GM23338 (cell line): ENCODE results near the gene MPIG6B. TPM values are rescaled to one million over a fixed set of nuclear protein-coding genes. Genes with fewer than 3 reads are reported as not detected.

Experiments
- ATAC-seq: fragments of 200-7000 bp; cut with Tn5 transposase; 3 replicates; pipeline ENCODE4 v1.9.1; 2020
- DNase-seq: peaks from one replicate; pipeline ENCODE4 v3.0.0-alpha.2; 2015; ENCODE audit warnings: low spot score
- H2AFZ ChIP-seq: fragments of 200-600 bp; sonication (generic); 2 replicates; pipeline ENCODE4 v1.8.0; 2016; ENCODE audit warnings: antibody characterized with exemption, mild to moderate bottlenecking, moderate library complexity
- H3F3A ChIP-seq: fragments of 200-600 bp; sonication (generic); replicated peaks from 2 replicates; pipeline ENCODE4 v1.8.0; 2017; ENCODE audit warnings: antibody characterized with exemption, mixed run types, low read depth
- H3K27ac ChIP-seq: fragments of 200-600 bp; sonication (generic); 2 replicates; pipeline ENCODE4 v1.6.1; 2016; ENCODE audit warnings: low read depth
- H3K27me3 ChIP-seq: fragments of 200-600 bp; sonication (generic); 2 replicates; pipeline ENCODE4 v1.8.0; 2016; ENCODE audit warnings: mild to moderate bottlenecking, mixed run types, moderate library complexity; ENCODE audit not compliant: insufficient read depth
- H3K36me3 ChIP-seq: fragments of 200-600 bp; sonication (generic); 2 replicates; pipeline ENCODE4 v1.8.0; 2016; ENCODE audit warnings: mild to moderate bottlenecking; ENCODE audit not compliant: insufficient read depth
- H3K4me1 ChIP-seq: fragments of 200-600 bp; sonication (generic); 2 replicates; pipeline ENCODE4 v1.8.0; 2016; ENCODE audit warnings: mild to moderate bottlenecking, moderate library complexity; ENCODE audit not compliant: insufficient read depth
- H3K4me2 ChIP-seq: fragments of 200-600 bp; sonication (generic); 2 replicates; pipeline ENCODE4 v1.7.1; 2017; ENCODE audit warnings: mixed run types
- H3K4me3 ChIP-seq: fragments of 200-600 bp; sonication (generic); 2 replicates; pipeline ENCODE4 v1.6.1; 2016; ENCODE audit warnings: mixed run types
- H3K79me2 ChIP-seq: fragments of 200-600 bp; sonication (generic); replicated peaks from 2 replicates; pipeline ENCODE4 v1.8.0; 2017; ENCODE audit warnings: mild to moderate bottlenecking; ENCODE audit not compliant: insufficient read depth
- H3K9me2 ChIP-seq: fragments of 200-600 bp; sonication (generic); 2 replicates; pipeline ENCODE4 v1.8.0; 2017; ENCODE audit not compliant: insufficient read depth
- H4K20me1 ChIP-seq: fragments of 200-600 bp; sonication (generic); replicated peaks from 2 replicates; pipeline ENCODE4 v1.8.0; 2017; ENCODE audit warnings: mild to moderate bottlenecking; ENCODE audit not compliant: insufficient read depth
- H3K27ac Mint-ChIP-seq: 2 replicates; pipeline ENCODE4 v1.8.0; 2020; ENCODE audit warnings: inconsistent platforms, mild to moderate bottlenecking, moderate library complexity, mixed read lengths
- H3K27me3 Mint-ChIP-seq: 3 replicates; pipeline ENCODE4 v1.8.0; 2022; ENCODE audit warnings: low read depth, mild to moderate bottlenecking, moderate library complexity, mixed read lengths, inconsistent platforms; ENCODE audit not compliant: insufficient read depth, poor library complexity
- H3K36me3 Mint-ChIP-seq: 3 replicates; pipeline ENCODE4 v1.8.0; 2021; ENCODE audit warnings: low read depth, mild to moderate bottlenecking, inconsistent platforms, moderate library complexity, mixed read lengths
- H3K4me1 Mint-ChIP-seq: 3 replicates; pipeline ENCODE4 v1.8.0; 2020; ENCODE audit warnings: mild to moderate bottlenecking, inconsistent platforms, mixed read lengths
- H3K4me3 Mint-ChIP-seq: 3 replicates; pipeline ENCODE4 v1.8.0; 2021; ENCODE audit warnings: moderate library complexity, mild to moderate bottlenecking, inconsistent platforms, mixed read lengths
- H3K9me3 Mint-ChIP-seq: 3 replicates; pipeline ENCODE4 v1.8.0; 2020; ENCODE audit warnings: moderate library complexity, mild to moderate bottlenecking, inconsistent platforms, mixed read lengths
- CREB1 ChIP-seq: fragments of 250-450 bp; sonication (Bioruptor Pico); IDR thresholded peaks from 2 replicates; pipeline ENCODE4 v1.5.0; 2020; ENCODE audit warnings: low read depth, mild to moderate bottlenecking, moderate library complexity
- EZH2 ChIP-seq: fragments of 200-600 bp; sonication (generic); IDR thresholded peaks from one replicate; pipeline ENCODE4 v1.8.0; 2017; ENCODE audit warnings: antibody characterized with exemption, mild to moderate bottlenecking, low read depth; ENCODE audit not compliant: unreplicated experiment
- EZH2phosphoT487 ChIP-seq: fragments of 200-600 bp; sonication (generic); IDR thresholded peaks from one replicate; pipeline ENCODE4 v1.8.1; 2018; ENCODE audit warnings: antibody characterized with exemption; ENCODE audit not compliant: unreplicated experiment
- JUNB ChIP-seq: IDR thresholded peaks from one replicate; pipeline ENCODE4 v1.6.1; 2016; ENCODE audit warnings: antibody characterized with exemption; ENCODE audit not compliant: unreplicated experiment
- NANOG ChIP-seq: IDR thresholded peaks from 2 replicates; pipeline ENCODE4 v1.6.1; 2016; ENCODE audit warnings: antibody characterized with exemption, borderline replicate concordance
- STAT1 ChIP-seq: IDR thresholded peaks from one replicate; pipeline ENCODE4 v1.6.1; 2016; ENCODE audit warnings: antibody characterized with exemption; ENCODE audit not compliant: unreplicated experiment
- ZNF114 ChIP-seq: fragments of 250-450 bp; sonication (Bioruptor Pico); IDR thresholded peaks from 2 replicates; pipeline ENCODE4 v1.5.0; 2020; ENCODE audit warnings: mild to moderate bottlenecking, moderate library complexity
- ZNF331 ChIP-seq: fragments of 250-450 bp; sonication (Bioruptor Pico); IDR thresholded peaks from 2 replicates; pipeline ENCODE4 v1.5.0; 2020; ENCODE audit warnings: low read depth, mild to moderate bottlenecking, moderate library complexity
- polyA plus RNA-seq: library from polyadenylated mRNA; unstranded; fragments of >200 nt; fragmentation: Nextera tagmentation; extraction: Ambion mirVana; gene quantifications from 2 replicates; pipeline ENCODE4 v1.2.1, GENCODE V29; 2016
- total RNA-seq: library from RNA; depleted of rRNA; stranded (reverse); fragments of >200 nt; shearing (Covaris generic); gene quantifications from 2 replicates; pipeline ENCODE4 v1.2.3, GENCODE V29; 2014
- TF ChIP-seq, protein P1 (sequence below): IDR thresholded peaks from one replicate; pipeline ENCODE4 v1.6.1; 2018; ENCODE audit warnings: antibody characterized with exemption; ENCODE audit not compliant: unreplicated experiment
- TF ChIP-seq, protein P2 (sequence below): fragments of 250-450 bp; sonication (Bioruptor Pico); IDR thresholded peaks from 2 replicates; pipeline ENCODE4 v1.5.0; 2020; ENCODE audit warnings: mild to moderate bottlenecking, moderate library complexity
- TF ChIP-seq, protein P3 (sequence below), 2 experiments: fragments of 200-600 bp in 1 of 2; sonication (generic) in 1 of 2; conservative IDR thresholded peaks; 2 replicates each; pipeline versions ENCODE4 v1.5.1 to v1.6.1; 2016 to 2017; ENCODE audit warnings: antibody characterized with exemption in 2 of 2, low read depth in 2 of 2, mild to moderate bottlenecking in 2 of 2, moderate library complexity in 1 of 2

MPIG6B gene
- total and polyA plus RNA-seq, 2 experiments from 2014 or later, result 0.13 TPM; not detected in 1

DNA sequence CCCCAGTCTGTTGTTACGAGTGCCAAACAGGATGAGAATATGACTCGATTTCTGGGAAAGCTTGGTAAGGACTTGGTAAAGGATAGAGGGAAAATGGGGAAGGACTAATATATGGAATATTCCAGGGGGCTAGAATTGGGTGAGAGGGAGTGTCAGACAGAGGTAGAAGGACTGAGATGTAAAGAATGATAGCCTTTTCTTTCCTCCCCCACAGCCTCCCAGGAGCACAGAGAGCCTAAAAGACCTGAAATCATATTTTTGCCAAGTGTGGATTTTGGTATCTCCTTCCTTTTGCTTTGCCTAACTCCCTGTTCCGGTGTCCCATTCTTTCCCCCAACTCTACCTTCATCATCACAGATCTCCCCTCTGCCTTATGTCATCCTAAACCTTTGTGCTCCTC, 19.7 kb downstream of the MPIG6B start:
- H4K20me1 ChIP-seq, result no peaks in the 10 kb centered on the region
- no peak overlapping the region for H3K27ac ChIP-seq
- Mint-ChIP-seq H3K4me3 (no peak overlapping the region), H3K4me1 (peaks cover 32% of the 10 kb centered on the region), H3K36me3 (peaks cover 24% of the 10 kb centered on the region), H3K27me3 (peaks cover 16% of the 10 kb centered on the region), H3K9me3 (no peaks in the 10 kb centered on the region; the same call in 2 of the 3 replicates), H3K27ac (no peak overlapping the region)
- TF ChIP-seq EZH2phosphoT487, result no peak
- TF ChIP-seq EZH2, result no peak
- no peak for TF ChIP-seq ZNF331 (CRISPR knock-in tag)
- TF ChIP-seq, protein P1, sequence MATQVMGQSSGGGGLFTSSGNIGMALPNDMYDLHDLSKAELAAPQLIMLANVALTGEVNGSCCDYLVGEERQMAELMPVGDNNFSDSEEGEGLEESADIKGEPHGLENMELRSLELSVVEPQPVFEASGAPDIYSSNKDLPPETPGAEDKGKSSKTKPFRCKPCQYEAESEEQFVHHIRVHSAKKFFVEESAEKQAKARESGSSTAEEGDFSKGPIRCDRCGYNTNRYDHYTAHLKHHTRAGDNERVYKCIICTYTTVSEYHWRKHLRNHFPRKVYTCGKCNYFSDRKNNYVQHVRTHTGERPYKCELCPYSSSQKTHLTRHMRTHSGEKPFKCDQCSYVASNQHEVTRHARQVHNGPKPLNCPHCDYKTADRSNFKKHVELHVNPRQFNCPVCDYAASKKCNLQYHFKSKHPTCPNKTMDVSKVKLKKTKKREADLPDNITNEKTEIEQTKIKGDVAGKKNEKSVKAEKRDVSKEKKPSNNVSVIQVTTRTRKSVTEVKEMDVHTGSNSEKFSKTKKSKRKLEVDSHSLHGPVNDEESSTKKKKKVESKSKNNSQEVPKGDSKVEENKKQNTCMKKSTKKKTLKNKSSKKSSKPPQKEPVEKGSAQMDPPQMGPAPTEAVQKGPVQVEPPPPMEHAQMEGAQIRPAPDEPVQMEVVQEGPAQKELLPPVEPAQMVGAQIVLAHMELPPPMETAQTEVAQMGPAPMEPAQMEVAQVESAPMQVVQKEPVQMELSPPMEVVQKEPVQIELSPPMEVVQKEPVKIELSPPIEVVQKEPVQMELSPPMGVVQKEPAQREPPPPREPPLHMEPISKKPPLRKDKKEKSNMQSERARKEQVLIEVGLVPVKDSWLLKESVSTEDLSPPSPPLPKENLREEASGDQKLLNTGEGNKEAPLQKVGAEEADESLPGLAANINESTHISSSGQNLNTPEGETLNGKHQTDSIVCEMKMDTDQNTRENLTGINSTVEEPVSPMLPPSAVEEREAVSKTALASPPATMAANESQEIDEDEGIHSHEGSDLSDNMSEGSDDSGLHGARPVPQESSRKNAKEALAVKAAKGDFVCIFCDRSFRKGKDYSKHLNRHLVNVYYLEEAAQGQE, result no peak
- no peak for TF ChIP-seq JUNB
- TF ChIP-seq, protein P2, sequence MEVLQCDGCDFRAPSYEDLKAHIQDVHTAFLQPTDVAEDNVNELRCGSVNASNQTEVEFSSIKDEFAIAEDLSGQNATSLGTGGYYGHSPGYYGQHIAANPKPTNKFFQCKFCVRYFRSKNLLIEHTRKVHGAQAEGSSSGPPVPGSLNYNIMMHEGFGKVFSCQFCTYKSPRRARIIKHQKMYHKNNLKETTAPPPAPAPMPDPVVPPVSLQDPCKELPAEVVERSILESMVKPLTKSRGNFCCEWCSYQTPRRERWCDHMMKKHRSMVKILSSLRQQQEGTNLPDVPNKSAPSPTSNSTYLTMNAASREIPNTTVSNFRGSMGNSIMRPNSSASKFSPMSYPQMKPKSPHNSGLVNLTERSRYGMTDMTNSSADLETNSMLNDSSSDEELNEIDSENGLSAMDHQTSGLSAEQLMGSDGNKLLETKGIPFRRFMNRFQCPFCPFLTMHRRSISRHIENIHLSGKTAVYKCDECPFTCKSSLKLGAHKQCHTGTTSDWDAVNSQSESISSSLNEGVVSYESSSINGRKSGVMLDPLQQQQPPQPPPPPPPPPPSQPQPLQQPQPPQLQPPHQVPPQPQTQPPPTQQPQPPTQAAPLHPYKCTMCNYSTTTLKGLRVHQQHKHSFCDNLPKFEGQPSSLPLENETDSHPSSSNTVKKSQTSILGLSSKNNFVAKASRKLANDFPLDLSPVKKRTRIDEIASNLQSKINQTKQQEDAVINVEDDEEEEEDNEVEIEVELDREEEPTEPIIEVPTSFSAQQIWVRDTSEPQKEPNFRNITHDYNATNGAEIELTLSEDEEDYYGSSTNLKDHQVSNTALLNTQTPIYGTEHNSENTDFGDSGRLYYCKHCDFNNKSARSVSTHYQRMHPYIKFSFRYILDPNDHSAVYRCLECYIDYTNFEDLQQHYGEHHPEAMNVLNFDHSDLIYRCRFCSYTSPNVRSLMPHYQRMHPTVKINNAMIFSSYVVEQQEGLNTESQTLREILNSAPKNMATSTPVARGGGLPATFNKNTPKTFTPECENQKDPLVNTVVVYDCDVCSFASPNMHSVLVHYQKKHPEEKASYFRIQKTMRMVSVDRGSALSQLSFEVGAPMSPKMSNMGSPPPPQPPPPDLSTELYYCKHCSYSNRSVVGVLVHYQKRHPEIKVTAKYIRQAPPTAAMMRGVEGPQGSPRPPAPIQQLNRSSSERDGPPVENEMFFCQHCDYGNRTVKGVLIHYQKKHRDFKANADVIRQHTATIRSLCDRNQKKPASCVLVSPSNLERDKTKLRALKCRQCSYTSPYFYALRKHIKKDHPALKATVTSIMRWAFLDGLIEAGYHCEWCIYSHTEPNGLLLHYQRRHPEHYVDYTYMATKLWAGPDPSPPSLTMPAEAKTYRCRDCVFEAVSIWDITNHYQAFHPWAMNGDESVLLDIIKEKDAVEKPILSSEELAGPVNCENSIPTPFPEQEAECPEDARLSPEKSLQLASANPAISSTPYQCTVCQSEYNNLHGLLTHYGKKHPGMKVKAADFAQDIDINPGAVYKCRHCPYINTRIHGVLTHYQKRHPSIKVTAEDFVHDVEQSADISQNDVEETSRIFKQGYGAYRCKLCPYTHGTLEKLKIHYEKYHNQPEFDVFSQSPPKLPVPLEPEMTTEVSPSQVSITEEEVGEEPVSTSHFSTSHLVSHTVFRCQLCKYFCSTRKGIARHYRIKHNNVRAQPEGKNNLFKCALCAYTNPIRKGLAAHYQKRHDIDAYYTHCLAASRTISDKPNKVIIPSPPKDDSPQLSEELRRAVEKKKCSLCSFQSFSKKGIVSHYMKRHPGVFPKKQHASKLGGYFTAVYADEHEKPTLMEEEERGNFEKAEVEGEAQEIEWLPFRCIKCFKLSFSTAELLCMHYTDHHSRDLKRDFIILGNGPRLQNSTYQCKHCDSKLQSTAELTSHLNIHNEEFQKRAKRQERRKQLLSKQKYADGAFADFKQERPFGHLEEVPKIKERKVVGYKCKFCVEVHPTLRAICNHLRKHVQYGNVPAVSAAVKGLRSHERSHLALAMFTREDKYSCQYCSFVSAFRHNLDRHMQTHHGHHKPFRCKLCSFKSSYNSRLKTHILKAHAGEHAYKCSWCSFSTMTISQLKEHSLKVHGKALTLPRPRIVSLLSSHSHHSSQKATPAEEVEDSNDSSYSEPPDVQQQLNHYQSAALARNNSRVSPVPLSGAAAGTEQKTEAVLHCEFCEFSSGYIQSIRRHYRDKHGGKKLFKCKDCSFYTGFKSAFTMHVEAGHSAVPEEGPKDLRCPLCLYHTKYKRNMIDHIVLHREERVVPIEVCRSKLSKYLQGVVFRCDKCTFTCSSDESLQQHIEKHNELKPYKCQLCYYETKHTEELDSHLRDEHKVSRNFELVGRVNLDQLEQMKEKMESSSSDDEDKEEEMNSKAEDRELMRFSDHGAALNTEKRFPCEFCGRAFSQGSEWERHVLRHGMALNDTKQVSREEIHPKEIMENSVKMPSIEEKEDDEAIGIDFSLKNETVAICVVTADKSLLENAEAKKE, result no peak
- TF ChIP-seq NANOG, result no peak
- TF ChIP-seq STAT1, result no peak
- TF ChIP-seq, protein P3, sequence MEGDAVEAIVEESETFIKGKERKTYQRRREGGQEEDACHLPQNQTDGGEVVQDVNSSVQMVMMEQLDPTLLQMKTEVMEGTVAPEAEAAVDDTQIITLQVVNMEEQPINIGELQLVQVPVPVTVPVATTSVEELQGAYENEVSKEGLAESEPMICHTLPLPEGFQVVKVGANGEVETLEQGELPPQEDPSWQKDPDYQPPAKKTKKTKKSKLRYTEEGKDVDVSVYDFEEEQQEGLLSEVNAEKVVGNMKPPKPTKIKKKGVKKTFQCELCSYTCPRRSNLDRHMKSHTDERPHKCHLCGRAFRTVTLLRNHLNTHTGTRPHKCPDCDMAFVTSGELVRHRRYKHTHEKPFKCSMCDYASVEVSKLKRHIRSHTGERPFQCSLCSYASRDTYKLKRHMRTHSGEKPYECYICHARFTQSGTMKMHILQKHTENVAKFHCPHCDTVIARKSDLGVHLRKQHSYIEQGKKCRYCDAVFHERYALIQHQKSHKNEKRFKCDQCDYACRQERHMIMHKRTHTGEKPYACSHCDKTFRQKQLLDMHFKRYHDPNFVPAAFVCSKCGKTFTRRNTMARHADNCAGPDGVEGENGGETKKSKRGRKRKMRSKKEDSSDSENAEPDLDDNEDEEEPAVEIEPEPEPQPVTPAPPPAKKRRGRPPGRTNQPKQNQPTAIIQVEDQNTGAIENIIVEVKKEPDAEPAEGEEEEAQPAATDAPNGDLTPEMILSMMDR (conservative IDR thresholded peaks at IDR 0.05; ENCODE audit: low read depth in 2 of 2), result no peak
- TF ChIP-seq CREB1, result no peak
- TF ChIP-seq ZNF114 (CRISPR knock-in tag), result no peak
- ATAC-seq (no peak), DNase-seq (no peak)
- H3K79me2 ChIP-seq, result no peaks in the 10 kb centered on the region
- H3F3A ChIP-seq, result peaks cover 5% of the 10 kb centered on the region
- no peaks in the 10 kb centered on the region for H3K9me2 ChIP-seq
- H2AFZ ChIP-seq, result no peak overlapping the region
- H3K4me3 ChIP-seq, result no peak overlapping the region
- H3K4me2 ChIP-seq, result no peak overlapping the region
- peaks cover 22% of the 10 kb centered on the region for H3K4me1 ChIP-seq
- H3K36me3 ChIP-seq, result peaks cover 4% of the 10 kb centered on the region; the same call in 1 of the 2 replicates
- H3K27me3 ChIP-seq, result no peaks in the 10 kb centered on the region
